Stimulated activated CD4-positive, alpha-beta T cell treated with anti-CD3 and anti-CD28 coated beads, Interleukin-4, amount 100 ng/mL, for 4 hours (primary cell): ENCODE measurements around the gene MAP3K20.
"Not testable (repeated sequence)": the region's sequence is repeated elsewhere in the genome, so short reads cannot be mapped to it uniquely, and the experiment has no call there.

Source experiments
- DNase-seq, 2 experiments: peaks; one replicate each; pipeline ENCODE4 v3.0.0-alpha.2; 2020

MAP3K20 gene

GRCh38 chr2:173207124-173207523 lies 131.5 kb downstream of the MAP3K20 start:
- not testable (repeated sequence) for DNase-seq

GRCh38 chr2:173210270-173211196 lies 134.9 kb downstream of the MAP3K20 start:
- DNase-seq: peak; percentile 19 to 20

GRCh38 chr2:173213181-173213580 lies 137.5 kb downstream of the MAP3K20 start:
- DNase-seq: no peak

- DNase-seq: no peak
Measured at GRCh38 chr2:173214213-173214612, 138.6 kb downstream of the MAP3K20 start.

- DNase-seq: no peak
Measured at GRCh38 chr2:173215316-173215715, 139.7 kb downstream of the MAP3K20 start.

- no peak for DNase-seq
Measured at GRCh38 chr2:173216051-173216450, 140.4 kb downstream of the MAP3K20 start.

GRCh38 chr2:173216668-173217067 lies 141.0 kb downstream of the MAP3K20 start:
- DNase-seq: no peak

GRCh38 chr2:173217116-173217840 lies 141.6 kb downstream of the MAP3K20 start:
- DNase-seq: no peak

- no peak for DNase-seq
Measured at GRCh38 chr2:173218326-173219056, 142.8 kb downstream of the MAP3K20 start.

- no peak for DNase-seq
Measured at GRCh38 chr2:173221132-173221695, 145.6 kb downstream of the MAP3K20 start.

GRCh38 chr2:173221937-173222594 lies 146.4 kb downstream of the MAP3K20 start:
- no peak for DNase-seq

- no peak for DNase-seq
Measured at GRCh38 chr2:173223871-173224270, 148.2 kb downstream of the MAP3K20 start.

- no peak for DNase-seq
Measured at GRCh38 chr2:173226899-173227698, 151.5 kb downstream of the MAP3K20 start.

GRCh38 chr2:173229086-173229485 lies 153.4 kb downstream of the MAP3K20 start:
- DNase-seq: no peak

- no peak for DNase-seq
Measured at GRCh38 chr2:173230181-173230580, 154.5 kb downstream of the MAP3K20 start.

- no peak for DNase-seq
Measured at GRCh38 chr2:173231042-173231441, 155.4 kb downstream of the MAP3K20 start.

- no peak for DNase-seq
Measured at GRCh38 chr2:173231465-173231864, 155.8 kb downstream of the MAP3K20 start.

GRCh38 chr2:173232956-173233744 lies 157.5 kb downstream of the MAP3K20 start:
- no peak for DNase-seq

GRCh38 chr2:173235947-173236803 lies 160.5 kb downstream of the MAP3K20 start:
- no peak for DNase-seq

- no peak for DNase-seq
Measured at GRCh38 chr2:173238385-173238784, 162.7 kb downstream of the MAP3K20 start.
